ENCODE results near the gene PTGDR2. TPM values are rescaled to one million over a fixed set of nuclear protein-coding genes. Genes with fewer than 3 reads are reported as not detected.
A peak's percentile ranks its signal among the peaks of the same experiment; 100 is the strongest.

The PTGDR2 gene
- total and polyA plus RNA-seq, 12 donors, result 0.35 to 5.7 (median 1.2) TPM

- Histone ChIP-seq H3K4me3 (peak overlapping the region in 8 of 10 donors; percentile 18 to 39 (median 26)), H3K4me1 (peaks cover 0 to 11% (median 0%) of the 10 kb centered on the region in 9 donors), H3K27me3 (peaks cover 0 to 7% (median 0%) of the 10 kb centered on the region in 7 donors), H3K9me3 (no peaks in the 10 kb centered on the region), H3K27ac (peak overlapping the region in 6 of 10 donors; percentile 1 to 54 (median 48)), H3K36me3 (peaks cover 0 to 31% (median 12%) of the 10 kb centered on the region in 9 donors)
- 51 to 61% methylated on average over 8 of the region's 8 CpGs for WGBS, 2 donors
- intact Hi-C loops (cut with DNase I), result no loop called here
- no peak for TF ChIP-seq CTCF (IDR thresholded peaks at IDR 0.05)
- no peak for DNase-seq
- ATAC-seq, result peak in 1 of 8 donors; percentile 7
These were observed 664 bp downstream of the PTGDR2 start for GRCh38 chr11:60854847-60855725.

GRCh38 chr11:60854140-60854846, 1.5 kb downstream of the PTGDR2 start:
- no peaks in the 10 kb centered on the region for H3K9me3 ChIP-seq
- WGBS, 2 donors, result 68 to 70% methylated on average over 8 of the region's 8 CpGs
- ATAC-seq (peak in 1 of 8 donors; percentile 16), DNase-seq (no peak)
- peak overlapping the region in 9 of 10 donors; percentile 3 to 39 (median 23) for H3K4me3 ChIP-seq
- peak overlapping the region in 4 of 10 donors; percentile 1 to 30 (median 18) for H3K27ac ChIP-seq
- peaks cover 0 to 39% (median 20%) of the 10 kb centered on the region in 9 donors for H3K36me3 ChIP-seq
- TF ChIP-seq CTCF (IDR thresholded peaks at IDR 0.05), result no peak
- peaks cover 0 to 11% (median 0%) of the 10 kb centered on the region in 9 donors for H3K4me1 ChIP-seq
- intact Hi-C loops (cut with DNase I), result no loop called here
- peaks cover 0 to 7% (median 0%) of the 10 kb centered on the region in 7 donors for H3K27me3 ChIP-seq

GRCh38 chr11:60852982-60853950, 2.5 kb downstream of the PTGDR2 start:
- WGBS, 2 donors, result 77 to 86% methylated on average over 68 of the region's 68 CpGs
- H3K27me3 ChIP-seq, result peaks cover 0 to 7% (median 0%) of the 10 kb centered on the region in 7 donors
- ATAC-seq (no peak), DNase-seq (no peak)
- H3K4me3 ChIP-seq, result peak overlapping the region in 3 of 10 donors; percentile 23 to 39 (median 32)
- H3K4me1 ChIP-seq, result peaks cover 0 to 5% (median 0%) of the 10 kb centered on the region in 9 donors
- H3K27ac ChIP-seq, result no peak overlapping the region
- no peaks in the 10 kb centered on the region for H3K9me3 ChIP-seq
- peaks cover 0 to 49% (median 21%) of the 10 kb centered on the region in 9 donors for H3K36me3 ChIP-seq
- no peak for TF ChIP-seq CTCF (IDR thresholded peaks at IDR 0.05)
- intact Hi-C loops (cut with DNase I), result no loop called here

Measured in heart right ventricle (tissue), 16 donors.